ENCODE measurements around the gene GTF3C5.

DNA sequence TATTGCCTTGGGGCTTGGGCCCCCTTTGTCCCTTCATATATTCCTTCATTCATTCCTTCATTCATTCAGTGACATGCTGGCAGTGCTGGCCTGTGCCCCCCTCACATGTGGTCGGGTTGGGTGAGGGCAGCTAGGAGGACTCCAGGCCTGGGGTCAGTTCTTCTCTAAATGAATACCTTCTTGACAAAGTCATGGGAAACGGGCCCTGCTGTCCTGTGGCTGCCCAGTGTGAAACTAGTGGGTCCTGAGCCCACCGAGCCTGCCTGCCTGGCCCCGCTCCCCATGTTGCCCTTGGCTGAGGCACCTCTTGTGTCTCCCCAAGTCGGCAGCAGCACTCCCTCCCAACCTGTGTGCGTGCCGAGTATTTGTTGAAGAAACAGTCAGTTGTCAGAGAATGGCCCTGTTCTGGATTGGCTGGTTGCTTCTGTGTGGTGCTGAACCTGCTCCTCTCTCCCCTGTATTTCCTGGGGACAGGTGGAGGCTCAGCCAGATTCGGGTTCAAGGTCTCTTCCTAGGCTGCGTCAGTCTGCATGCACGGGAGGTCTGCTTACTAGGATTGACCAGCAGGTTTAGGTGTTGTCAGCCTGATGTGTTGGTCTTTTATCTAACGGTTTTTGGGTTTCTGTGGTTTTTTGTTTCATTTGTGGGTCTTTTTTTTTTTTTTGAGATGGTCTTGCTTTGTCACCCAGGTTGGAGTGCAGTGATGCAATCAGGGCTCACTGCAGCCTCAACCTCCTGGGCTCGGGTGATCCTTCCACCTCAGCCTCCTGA, 27.9 kb downstream of the GTF3C5 start:
- TF ChIP-seq, protein P1, sequence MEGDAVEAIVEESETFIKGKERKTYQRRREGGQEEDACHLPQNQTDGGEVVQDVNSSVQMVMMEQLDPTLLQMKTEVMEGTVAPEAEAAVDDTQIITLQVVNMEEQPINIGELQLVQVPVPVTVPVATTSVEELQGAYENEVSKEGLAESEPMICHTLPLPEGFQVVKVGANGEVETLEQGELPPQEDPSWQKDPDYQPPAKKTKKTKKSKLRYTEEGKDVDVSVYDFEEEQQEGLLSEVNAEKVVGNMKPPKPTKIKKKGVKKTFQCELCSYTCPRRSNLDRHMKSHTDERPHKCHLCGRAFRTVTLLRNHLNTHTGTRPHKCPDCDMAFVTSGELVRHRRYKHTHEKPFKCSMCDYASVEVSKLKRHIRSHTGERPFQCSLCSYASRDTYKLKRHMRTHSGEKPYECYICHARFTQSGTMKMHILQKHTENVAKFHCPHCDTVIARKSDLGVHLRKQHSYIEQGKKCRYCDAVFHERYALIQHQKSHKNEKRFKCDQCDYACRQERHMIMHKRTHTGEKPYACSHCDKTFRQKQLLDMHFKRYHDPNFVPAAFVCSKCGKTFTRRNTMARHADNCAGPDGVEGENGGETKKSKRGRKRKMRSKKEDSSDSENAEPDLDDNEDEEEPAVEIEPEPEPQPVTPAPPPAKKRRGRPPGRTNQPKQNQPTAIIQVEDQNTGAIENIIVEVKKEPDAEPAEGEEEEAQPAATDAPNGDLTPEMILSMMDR (IDR thresholded peaks at IDR 0.05) = no peak
- TF ChIP-seq EP300 (IDR thresholded peaks at IDR 0.05) = no peak
- no peak for TF ChIP-seq POLR2A (IDR thresholded peaks at IDR 0.05)
